DMS53 treated with DMSO at 0.1 percent for 48 hours (cell line): Measurements from ENCODE around the gene NHSL2.

Experiments used
- DNase-seq: peaks from one replicate; lab custom pipeline; 2025; ENCODE audit not compliant: unreplicated experiment; lab: John Stamatoyannopoulos, UW

NHSL2 gene

GRCh38 chrX:72016881-72017783, 106.5 kb downstream of the NHSL2 start:
- peak; percentile 9 for DNase-seq

GRCh38 chrX:72018277-72019112, 107.8 kb downstream of the NHSL2 start:
- peak; percentile 69 for DNase-seq

GRCh38 chrX:72019487-72019886, 108.8 kb downstream of the NHSL2 start:
- DNase-seq: no peak

GRCh38 chrX:72020204-72020603, 109.6 kb downstream of the NHSL2 start:
- no peak for DNase-seq

GRCh38 chrX:72020788-72021187, 110.1 kb downstream of the NHSL2 start:
- no peak for DNase-seq

GRCh38 chrX:72021975-72022374, 111.3 kb downstream of the NHSL2 start:
- peak; percentile 4 for DNase-seq

GRCh38 chrX:72023071-72023470, 112.4 kb downstream of the NHSL2 start:
- DNase-seq: no peak

GRCh38 chrX:72025236-72025770, 114.7 kb downstream of the NHSL2 start:
- no peak for DNase-seq

GRCh38 chrX:72026341-72027023, 115.8 kb downstream of the NHSL2 start:
- no peak for DNase-seq

GRCh38 chrX:72027024-72027913, 116.6 kb downstream of the NHSL2 start:
- DNase-seq: no peak

GRCh38 chrX:72027914-72028307, 117.3 kb downstream of the NHSL2 start:
- DNase-seq: no peak

- no peak for DNase-seq
These were observed 118.2 kb downstream of the NHSL2 start for GRCh38 chrX:72028701-72029470.

- DNase-seq: peak; percentile 77
These were observed 119.1 kb downstream of the NHSL2 start for GRCh38 chrX:72029483-72030411.

- DNase-seq: no peak
These were observed 119.8 kb downstream of the NHSL2 start for GRCh38 chrX:72030431-72030830.

GRCh38 chrX:72031118-72031517, 120.5 kb downstream of the NHSL2 start:
- DNase-seq: no peak

- no peak for DNase-seq
These were observed 121.0 kb downstream of the NHSL2 start for GRCh38 chrX:72031634-72032033.

GRCh38 chrX:72037601-72038000, 127.0 kb downstream of the NHSL2 start:
- DNase-seq: no peak

- no peak for DNase-seq
These were observed 127.4 kb downstream of the NHSL2 start for GRCh38 chrX:72038016-72038415.
